Measurements from ENCODE around the gene MBLAC1. TPM values are rescaled to one million over a fixed set of nuclear protein-coding genes. Genes with fewer than 3 reads are reported as not detected.

The MBLAC1 gene
- total and polyA plus RNA-seq, 10 of the 15 experiments (the other 5 are each of a cell fraction or from before 2014, with no cell fraction given): 0.24 to 3.2 (median 1.8) TPM; not detected in 1

DNA sequence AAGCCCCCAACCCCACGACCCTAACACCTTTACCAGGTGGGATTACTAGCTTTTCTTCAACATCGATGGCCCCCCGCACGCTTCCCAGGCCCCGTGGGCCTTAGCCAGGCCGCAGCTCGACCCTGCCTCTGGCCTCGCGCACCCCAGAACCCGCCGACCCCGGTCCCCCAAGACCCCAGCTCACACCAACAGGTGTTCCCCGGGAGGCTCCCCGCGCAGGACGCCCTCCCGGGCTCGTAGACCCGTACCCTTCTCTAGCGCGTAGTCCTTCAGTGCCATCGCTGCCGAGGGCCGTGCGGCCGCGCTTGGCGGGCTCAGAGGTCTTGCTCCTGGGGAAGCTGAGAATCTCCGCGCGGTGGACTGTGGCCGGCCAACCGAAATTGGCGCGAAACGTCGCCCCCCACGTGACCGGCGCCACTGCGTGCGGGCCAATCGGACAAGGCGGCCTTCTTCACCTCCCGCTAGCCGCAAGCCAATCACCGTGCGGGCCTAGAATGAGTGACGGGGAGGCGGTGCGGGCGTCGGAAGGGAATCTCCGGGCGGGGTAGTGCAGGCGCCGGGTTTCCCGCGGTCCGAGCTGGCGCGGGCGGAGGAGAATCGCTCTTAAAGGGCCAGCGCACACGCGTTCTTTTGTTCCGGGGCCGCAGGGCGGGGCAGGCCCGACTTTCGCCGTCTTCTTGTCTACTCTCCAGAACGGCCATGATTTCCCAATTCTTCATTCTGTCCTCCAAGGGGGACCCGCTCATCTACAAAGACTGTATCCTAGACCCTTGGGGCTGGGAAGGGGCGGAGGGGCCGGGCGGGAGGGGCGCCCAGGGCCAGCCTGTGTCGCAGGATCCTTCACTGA, 25.5 kb upstream of the MBLAC1 start, which contains the start of the genes AP4M1 and MCM7 (continued):
- TF ChIP-seq, protein P1, sequence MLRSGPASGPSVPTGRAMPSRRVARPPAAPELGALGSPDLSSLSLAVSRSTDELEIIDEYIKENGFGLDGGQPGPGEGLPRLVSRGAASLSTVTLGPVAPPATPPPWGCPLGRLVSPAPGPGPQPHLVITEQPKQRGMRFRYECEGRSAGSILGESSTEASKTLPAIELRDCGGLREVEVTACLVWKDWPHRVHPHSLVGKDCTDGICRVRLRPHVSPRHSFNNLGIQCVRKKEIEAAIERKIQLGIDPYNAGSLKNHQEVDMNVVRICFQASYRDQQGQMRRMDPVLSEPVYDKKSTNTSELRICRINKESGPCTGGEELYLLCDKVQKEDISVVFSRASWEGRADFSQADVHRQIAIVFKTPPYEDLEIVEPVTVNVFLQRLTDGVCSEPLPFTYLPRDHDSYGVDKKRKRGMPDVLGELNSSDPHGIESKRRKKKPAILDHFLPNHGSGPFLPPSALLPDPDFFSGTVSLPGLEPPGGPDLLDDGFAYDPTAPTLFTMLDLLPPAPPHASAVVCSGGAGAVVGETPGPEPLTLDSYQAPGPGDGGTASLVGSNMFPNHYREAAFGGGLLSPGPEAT (IDR thresholded peaks at IDR 0.05; ENCODE audit: low read depth): peak; percentile 79
- TF ChIP-seq, protein P2, sequence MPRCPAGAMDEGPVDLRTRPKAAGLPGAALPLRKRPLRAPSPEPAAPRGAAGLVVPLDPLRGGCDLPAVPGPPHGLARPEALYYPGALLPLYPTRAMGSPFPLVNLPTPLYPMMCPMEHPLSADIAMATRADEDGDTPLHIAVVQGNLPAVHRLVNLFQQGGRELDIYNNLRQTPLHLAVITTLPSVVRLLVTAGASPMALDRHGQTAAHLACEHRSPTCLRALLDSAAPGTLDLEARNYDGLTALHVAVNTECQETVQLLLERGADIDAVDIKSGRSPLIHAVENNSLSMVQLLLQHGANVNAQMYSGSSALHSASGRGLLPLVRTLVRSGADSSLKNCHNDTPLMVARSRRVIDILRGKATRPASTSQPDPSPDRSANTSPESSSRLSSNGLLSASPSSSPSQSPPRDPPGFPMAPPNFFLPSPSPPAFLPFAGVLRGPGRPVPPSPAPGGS (IDR thresholded peaks at IDR 0.05; ENCODE audit: borderline replicate concordance, insufficient read depth, low read depth, low read length, poor library complexity, severe bottlenecking): no peak
- TF ChIP-seq SUZ12 (IDR thresholded peaks at IDR 0.05; ENCODE audit: unreplicated experiment) (no peak), IRF4 (IDR thresholded peaks at IDR 0.05; ENCODE audit: low read depth, low read length) (no peak), POU2F2 (IDR thresholded peaks at IDR 0.05; ENCODE audit: borderline replicate concordance, low read depth, low read length) (peak; percentile 28; the same call in 1 of the 3 replicates), IKZF1 (conservative IDR thresholded peaks at IDR 0.05) (no peak; the same call in 1 of the 2 replicates), NR2C2 (IDR thresholded peaks at IDR 0.05; ENCODE audit: borderline replicate concordance, control insufficient read depth, insufficient read length, low read depth) (no peak), LARP7 (IDR thresholded peaks at IDR 0.05) (no peak), PAX8 (IDR thresholded peaks at IDR 0.05) (no peak), POLR2AphosphoS5 (IDR thresholded peaks at IDR 0.05; ENCODE audit: low read length) (peak; percentile 78; the same call in 1 of the 2 replicates), CREB1 (IDR thresholded peaks at IDR 0.05; ENCODE audit: low read depth) (peak; percentile 68; the same call in 1 of the 2 replicates), IKZF2 (IDR thresholded peaks at IDR 0.05) (no peak)
- TF ChIP-seq, protein P3, sequence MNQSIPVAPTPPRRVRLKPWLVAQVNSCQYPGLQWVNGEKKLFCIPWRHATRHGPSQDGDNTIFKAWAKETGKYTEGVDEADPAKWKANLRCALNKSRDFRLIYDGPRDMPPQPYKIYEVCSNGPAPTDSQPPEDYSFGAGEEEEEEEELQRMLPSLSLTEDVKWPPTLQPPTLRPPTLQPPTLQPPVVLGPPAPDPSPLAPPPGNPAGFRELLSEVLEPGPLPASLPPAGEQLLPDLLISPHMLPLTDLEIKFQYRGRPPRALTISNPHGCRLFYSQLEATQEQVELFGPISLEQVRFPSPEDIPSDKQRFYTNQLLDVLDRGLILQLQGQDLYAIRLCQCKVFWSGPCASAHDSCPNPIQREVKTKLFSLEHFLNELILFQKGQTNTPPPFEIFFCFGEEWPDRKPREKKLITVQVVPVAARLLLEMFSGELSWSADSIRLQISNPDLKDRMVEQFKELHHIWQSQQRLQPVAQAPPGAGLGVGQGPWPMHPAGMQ (IDR thresholded peaks at IDR 0.05; ENCODE audit: borderline replicate concordance): no peak
- TF ChIP-seq, protein P4, sequence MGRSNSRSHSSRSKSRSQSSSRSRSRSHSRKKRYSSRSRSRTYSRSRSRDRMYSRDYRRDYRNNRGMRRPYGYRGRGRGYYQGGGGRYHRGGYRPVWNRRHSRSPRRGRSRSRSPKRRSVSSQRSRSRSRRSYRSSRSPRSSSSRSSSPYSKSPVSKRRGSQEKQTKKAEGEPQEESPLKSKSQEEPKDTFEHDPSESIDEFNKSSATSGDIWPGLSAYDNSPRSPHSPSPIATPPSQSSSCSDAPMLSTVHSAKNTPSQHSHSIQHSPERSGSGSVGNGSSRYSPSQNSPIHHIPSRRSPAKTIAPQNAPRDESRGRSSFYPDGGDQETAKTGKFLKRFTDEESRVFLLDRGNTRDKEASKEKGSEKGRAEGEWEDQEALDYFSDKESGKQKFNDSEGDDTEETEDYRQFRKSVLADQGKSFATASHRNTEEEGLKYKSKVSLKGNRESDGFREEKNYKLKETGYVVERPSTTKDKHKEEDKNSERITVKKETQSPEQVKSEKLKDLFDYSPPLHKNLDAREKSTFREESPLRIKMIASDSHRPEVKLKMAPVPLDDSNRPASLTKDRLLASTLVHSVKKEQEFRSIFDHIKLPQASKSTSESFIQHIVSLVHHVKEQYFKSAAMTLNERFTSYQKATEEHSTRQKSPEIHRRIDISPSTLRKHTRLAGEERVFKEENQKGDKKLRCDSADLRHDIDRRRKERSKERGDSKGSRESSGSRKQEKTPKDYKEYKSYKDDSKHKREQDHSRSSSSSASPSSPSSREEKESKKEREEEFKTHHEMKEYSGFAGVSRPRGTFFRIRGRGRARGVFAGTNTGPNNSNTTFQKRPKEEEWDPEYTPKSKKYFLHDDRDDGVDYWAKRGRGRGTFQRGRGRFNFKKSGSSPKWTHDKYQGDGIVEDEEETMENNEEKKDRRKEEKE (IDR thresholded peaks at IDR 0.05): no peak
- TF ChIP-seq, protein P5, sequence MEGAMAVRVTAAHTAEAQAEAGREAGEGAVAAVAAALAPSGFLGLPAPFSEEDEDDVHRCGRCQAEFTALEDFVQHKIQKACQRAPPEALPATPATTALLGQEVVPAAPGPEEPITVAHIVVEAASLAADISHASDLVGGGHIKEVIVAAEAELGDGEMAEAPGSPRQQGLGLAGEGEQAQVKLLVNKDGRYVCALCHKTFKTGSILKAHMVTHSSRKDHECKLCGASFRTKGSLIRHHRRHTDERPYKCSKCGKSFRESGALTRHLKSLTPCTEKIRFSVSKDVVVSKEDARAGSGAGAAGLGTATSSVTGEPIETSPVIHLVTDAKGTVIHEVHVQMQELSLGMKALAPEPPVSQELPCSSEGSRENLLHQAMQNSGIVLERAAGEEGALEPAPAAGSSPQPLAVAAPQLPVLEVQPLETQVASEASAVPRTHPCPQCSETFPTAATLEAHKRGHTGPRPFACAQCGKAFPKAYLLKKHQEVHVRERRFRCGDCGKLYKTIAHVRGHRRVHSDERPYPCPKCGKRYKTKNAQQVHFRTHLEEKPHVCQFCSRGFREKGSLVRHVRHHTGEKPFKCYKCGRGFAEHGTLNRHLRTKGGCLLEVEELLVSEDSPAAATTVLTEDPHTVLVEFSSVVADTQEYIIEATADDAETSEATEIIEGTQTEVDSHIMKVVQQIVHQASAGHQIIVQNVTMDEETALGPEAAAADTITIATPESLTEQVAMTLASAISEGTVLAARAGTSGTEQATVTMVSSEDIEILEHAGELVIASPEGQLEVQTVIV (IDR thresholded peaks at IDR 0.05; ENCODE audit: borderline replicate concordance, partially characterized antibody): no peak
- TF ChIP-seq, protein P6, sequence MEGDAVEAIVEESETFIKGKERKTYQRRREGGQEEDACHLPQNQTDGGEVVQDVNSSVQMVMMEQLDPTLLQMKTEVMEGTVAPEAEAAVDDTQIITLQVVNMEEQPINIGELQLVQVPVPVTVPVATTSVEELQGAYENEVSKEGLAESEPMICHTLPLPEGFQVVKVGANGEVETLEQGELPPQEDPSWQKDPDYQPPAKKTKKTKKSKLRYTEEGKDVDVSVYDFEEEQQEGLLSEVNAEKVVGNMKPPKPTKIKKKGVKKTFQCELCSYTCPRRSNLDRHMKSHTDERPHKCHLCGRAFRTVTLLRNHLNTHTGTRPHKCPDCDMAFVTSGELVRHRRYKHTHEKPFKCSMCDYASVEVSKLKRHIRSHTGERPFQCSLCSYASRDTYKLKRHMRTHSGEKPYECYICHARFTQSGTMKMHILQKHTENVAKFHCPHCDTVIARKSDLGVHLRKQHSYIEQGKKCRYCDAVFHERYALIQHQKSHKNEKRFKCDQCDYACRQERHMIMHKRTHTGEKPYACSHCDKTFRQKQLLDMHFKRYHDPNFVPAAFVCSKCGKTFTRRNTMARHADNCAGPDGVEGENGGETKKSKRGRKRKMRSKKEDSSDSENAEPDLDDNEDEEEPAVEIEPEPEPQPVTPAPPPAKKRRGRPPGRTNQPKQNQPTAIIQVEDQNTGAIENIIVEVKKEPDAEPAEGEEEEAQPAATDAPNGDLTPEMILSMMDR (IDR thresholded peaks at IDR 0.05 in 2 of 3, conservative IDR thresholded peaks at IDR 0.05 in 1 of 3; ENCODE audit: control insufficient read depth in 2 of 3, extremely low read depth in 1 of 3, insufficient read depth in 1 of 3, low read depth in 3 of 3, low read length in 3 of 3): no peak

Data from GM12878 (cell line).